ENCODE data around the gene E2F8. TPM values are rescaled to one million over a fixed set of nuclear protein-coding genes. Genes with fewer than 3 reads are reported as not detected.

Gene E2F8
- polyA plus RNA-seq, 1 of the 3 experiments (the other 2 are of a cell fraction) = 2.7 TPM

GRCh38 chr11:19253153-19253745, 12.5 kb upstream of the E2F8 start:
- Histone ChIP-seq H3K4me3 (ENCODE audit: low read depth in 2 of 2, low read length in 1 of 2) (no peak overlapping the region), H3K36me3 (replicated peaks in 1 of 2; ENCODE audit: control insufficient read depth in 1 of 2, insufficient read depth in 2 of 2, low read length in 1 of 2) (no peaks in the 10 kb centered on the region), H3K4me2 (no peak overlapping the region), H3K27me3 (ENCODE audit: insufficient read depth) (peaks cover 8% of the 10 kb centered on the region; the same call in 1 of the 2 replicates), H3K27ac (ENCODE audit: low read depth in 2 of 2, low read length in 1 of 2) (no peak overlapping the region), H3K79me2 (ENCODE audit: insufficient read depth) (no peaks in the 10 kb centered on the region), H3K4me1 (ENCODE audit: control insufficient read depth in 1 of 2, insufficient read depth in 2 of 2, low read depth in 1 of 2, low read length in 1 of 2) (peaks cover 0 to 10% of the 10 kb centered on the region in 2 experiments; a peak in 1 of 4 replicates), H2AFZ (ENCODE audit: low read depth) (no peak overlapping the region), H3K9ac (no peak overlapping the region), H3K9me3 (no peaks in the 10 kb centered on the region), H4K20me1 (ENCODE audit: insufficient read depth) (no peaks in the 10 kb centered on the region), H3K9me2 (no peaks in the 10 kb centered on the region), H3F3A (replicated peaks; ENCODE audit: insufficient read depth) (no peaks in the 10 kb centered on the region)
- WGBS (ENCODE audit: low lambda C conversion rate) = 58% methylated on average over 7 of the region's 7 CpGs
- no peak for DNase-seq
- POLR2A ChIA-PET = interaction anchor here (0.7 kb wide), 1 partner anchor 343 kb away, joined by 3 read pairs; no protein-coding TSS in a partner anchor
- CTCF ChIA-PET = interaction anchor here (0.9 to 5.2 kb wide), 8 partner anchors 9 to 304 kb away, joined by 3 to 25 read pairs (median 4); no protein-coding TSS in a partner anchor
- TF ChIP-seq RAD21 (IDR thresholded peaks at IDR 0.05; ENCODE audit: low read length) (no peak), RXRA (IDR thresholded peaks at IDR 0.05; ENCODE audit: borderline replicate concordance, low read depth) (no peak), CHD2 (IDR thresholded peaks at IDR 0.05; ENCODE audit: low read length, partially characterized antibody) (no peak), RCOR1 (IDR thresholded peaks at IDR 0.05; ENCODE audit: low read length) (no peak), PBX3 (IDR thresholded peaks at IDR 0.05) (no peak), REST (IDR thresholded peaks at IDR 0.05; ENCODE audit: low read depth, low read length) (no peak), SIN3A (IDR thresholded peaks at IDR 0.05; ENCODE audit: borderline replicate concordance, low read depth, low read length) (no peak), ELF1 (IDR thresholded peaks at IDR 0.05) (no peak), USF1 (IDR thresholded peaks at IDR 0.05; ENCODE audit: borderline replicate concordance, low read depth) (no peak), FOSL2 (IDR thresholded peaks at IDR 0.05; ENCODE audit: borderline replicate concordance, low read depth) (no peak), GATA2 (CRISPR knock-in tag; IDR thresholded peaks at IDR 0.05) (no peak), USF2 (IDR thresholded peaks at IDR 0.05; ENCODE audit: borderline replicate concordance, low read depth, low read length) (no peak), NFIC (IDR thresholded peaks at IDR 0.05; ENCODE audit: borderline replicate concordance) (no peak), MXI1 (IDR thresholded peaks at IDR 0.05; ENCODE audit: low read depth, low read length) (no peak), RFX5 (IDR thresholded peaks at IDR 0.05; ENCODE audit: low read length) (no peak), POLR2AphosphoS5 (IDR thresholded peaks at IDR 0.05; ENCODE audit: low read depth, low read length) (no peak), JUND (IDR thresholded peaks at IDR 0.05) (no peak), TCF12 (IDR thresholded peaks at IDR 0.05) (no peak)
